Left lung (tissue), 10 donors: ENCODE measurements around the gene PELI1. TPM values are rescaled to one million over a fixed set of nuclear protein-coding genes. Genes with fewer than 3 reads are reported as not detected.
A peak's percentile ranks its signal among the peaks of the same experiment; 100 is the strongest.
"Not testable (repeated sequence)": the region's sequence is repeated elsewhere in the genome, so short reads cannot be mapped to it uniquely, and the experiment has no call there.

Experiments used
- ATAC-seq: fragments of 200-7000 bp; cut with Tn5 transposase; one replicate; pipeline ENCODE4 v1.9.1; 2020; ENCODE audit warnings: moderate library complexity
- DNase-seq, 4 donors: peaks; one replicate each; pipeline ENCODE4 v3.0.0-alpha.2; 2013 to 2020
- H3K27ac ChIP-seq, 2 donors: fragments of 200-600 bp; sonication (generic) in 1 of 2; one replicate each; pipeline versions ENCODE4 v1.5.0 to v1.8.0; 2020 to 2021
- H3K27me3 ChIP-seq, 2 donors: fragments of 200-600 bp; sonication (generic) in 1 of 2; one replicate each; pipeline versions ENCODE4 v1.5.0 to v1.8.0; 2020 to 2021
- H3K36me3 ChIP-seq, 2 donors: fragments of 200-600 bp; sonication (generic) in 1 of 2; one replicate each; pipeline versions ENCODE4 v1.5.0 to v1.8.0; 2020 to 2021
- H3K4me1 ChIP-seq, 2 donors: fragments of 200-600 bp; one replicate each; pipeline ENCODE4 v1.8.0; 2021
- H3K4me3 ChIP-seq, 2 donors: fragments of 200-600 bp; sonication (generic) in 1 of 2; one replicate each; pipeline versions ENCODE4 v1.5.0 to v1.8.0; 2020 to 2021; ENCODE audit warnings: mild to moderate bottlenecking in 1 of 2
- H3K9me3 ChIP-seq, 2 donors: fragments of 200-600 bp; sonication (generic) in 1 of 2; one replicate each; pipeline versions ENCODE4 v1.5.0 to v1.8.0; 2020 to 2021
- CTCF ChIP-seq, 2 donors: fragments of 200-600 bp; sonication (generic) in 1 of 2; IDR thresholded peaks; one replicate each; pipeline versions ENCODE4 v1.5.0 to v1.8.0; 2021; ENCODE audit warnings: antibody characterized with exemption in 2 of 2
- intact Hi-C, 2 donors: fragments of 100-400 bp; cut with DNase I; formaldehyde crosslinking; loops; one replicate each; pipeline versions ENCODE4 v1.11.2 to v1.14.2; 2022
- polyA plus RNA-seq, 6 donors: library from polyadenylated mRNA; unstranded; fragments of 120-200 nt; gene quantifications; one replicate each; pipeline ENCODE4 v1.2.1, GENCODE V29; 2013; ENCODE audit not compliant: insufficient read length in 6 of 6
- total RNA-seq, 2 donors: library from RNA; stranded (reverse); fragmentation: NEBNext Ultra II Directional; extraction: Animal tissue kit (Norgen Biotek cat#: 25700); gene quantifications; one replicate each; pipeline ENCODE4 v1.2.1, GENCODE V29; 2021
- donor health status: DM: no; HTN: yes; CAD: no.
- donor health status: DM: no; HTN: no; CAD: no.

The PELI1 gene
- total and polyA plus RNA-seq, 8 donors = 32.0 to 41.3 (median 34.6) TPM

GRCh38 chr2:64106481-64106880 lies 37.7 kb downstream of the PELI1 start:
- intact Hi-C loops = no loop called here
- H3K36me3 ChIP-seq = peaks cover 0 to 36% of the 10 kb centered on the region in 2 donors
- no peaks in the 10 kb centered on the region for H3K27me3 ChIP-seq
- H3K9me3 ChIP-seq = no peaks in the 10 kb centered on the region
- no peak for ATAC-seq
- H3K4me1 ChIP-seq = peaks cover 15 to 28% of the 10 kb centered on the region in 2 donors
- DNase-seq = no peak
- peak overlapping the region in 1 of 2 donors; percentile 62 for H3K27ac ChIP-seq
- no peak for TF ChIP-seq CTCF (IDR thresholded peaks at IDR 0.05)
- no peak overlapping the region for H3K4me3 ChIP-seq

- Histone ChIP-seq H3K27ac (peak overlapping the region in 1 of 2 donors; percentile 62), H3K36me3 (peaks cover 0 to 36% of the 10 kb centered on the region in 2 donors), H3K27me3 (no peaks in the 10 kb centered on the region), H3K4me3 (no peak overlapping the region), H3K4me1 (peaks cover 14 to 22% of the 10 kb centered on the region in 2 donors), H3K9me3 (no peaks in the 10 kb centered on the region)
- ATAC-seq = peak; percentile 70
- intact Hi-C loops = no loop called here
- DNase-seq = no peak
- no peak for TF ChIP-seq CTCF (IDR thresholded peaks at IDR 0.05)
Observed at GRCh38 chr2:64105670-64106461, 38.4 kb downstream of the PELI1 start.

GRCh38 chr2:64104933-64105332 lies 39.3 kb downstream of the PELI1 start:
- Histone ChIP-seq H3K27me3 (no peaks in the 10 kb centered on the region), H3K4me3 (no peak overlapping the region), H3K4me1 (peaks cover 14 to 22% of the 10 kb centered on the region in 2 donors), H3K27ac (no peak overlapping the region), H3K36me3 (peaks cover 0 to 44% of the 10 kb centered on the region in 2 donors), H3K9me3 (no peaks in the 10 kb centered on the region)
- intact Hi-C loops = no loop called here
- ATAC-seq = peak; percentile 17
- no peak for TF ChIP-seq CTCF (IDR thresholded peaks at IDR 0.05)
- no peak for DNase-seq

GRCh38 chr2:64102736-64103135 lies 41.5 kb downstream of the PELI1 start:
- H3K4me3 ChIP-seq, ATAC-seq, H3K27ac ChIP-seq, intact Hi-C loops, DNase-seq, H3K27me3 ChIP-seq, H3K9me3 ChIP-seq: not testable (repeated sequence)
- peaks cover 14 to 16% of the 10 kb centered on the region in 2 donors for H3K4me1 ChIP-seq
- peaks cover 0 to 59% of the 10 kb centered on the region in 2 donors for H3K36me3 ChIP-seq

- peaks cover 0 to 63% of the 10 kb centered on the region in 2 donors for H3K36me3 ChIP-seq
- no peak for DNase-seq
- peak overlapping the region in 1 of 2 donors; percentile 29 for H3K27ac ChIP-seq
- no peak for TF ChIP-seq CTCF (IDR thresholded peaks at IDR 0.05)
- no peak overlapping the region for H3K4me3 ChIP-seq
- H3K9me3 ChIP-seq = no peaks in the 10 kb centered on the region
- intact Hi-C loops = no loop called here
- H3K4me1 ChIP-seq = peaks cover 7 to 9% of the 10 kb centered on the region in 2 donors
- no peaks in the 10 kb centered on the region for H3K27me3 ChIP-seq
- no peak for ATAC-seq
Observed at GRCh38 chr2:64101141-64101591, 43.1 kb downstream of the PELI1 start.

- H3K27me3 ChIP-seq, ATAC-seq, H3K9me3 ChIP-seq, H3K4me1 ChIP-seq, H3K4me3 ChIP-seq, intact Hi-C loops, DNase-seq: not testable (repeated sequence)
- Histone ChIP-seq H3K27ac (peak overlapping the region in 1 of 2 donors; percentile 29), H3K36me3 (peaks cover 0 to 69% of the 10 kb centered on the region in 2 donors)
Observed at GRCh38 chr2:64100584-64100983, 43.6 kb downstream of the PELI1 start.
